BE2C (cell line): Measurements from ENCODE around the gene BRD3.

Source experiments
- DNase-seq: peaks from one replicate; pipeline ENCODE4 v3.0.0-alpha.2; 2020
- H3K27me3 ChIP-seq: fragments of 250-450 bp; sonication (Bioruptor Pico); 2 replicates; pipeline ENCODE4 v1.5.1; 2020; ENCODE audit warnings: mild to moderate bottlenecking
- H3K36me3 ChIP-seq: fragments of 250-450 bp; sonication (Bioruptor Pico); 2 replicates; pipeline ENCODE4 v1.5.1; 2020; ENCODE audit warnings: mild to moderate bottlenecking
- H3K4me1 ChIP-seq: fragments of 250-450 bp; sonication (Bioruptor Pico); 2 replicates; pipeline ENCODE4 v1.5.1; 2020
- H3K4me3 ChIP-seq: 2 replicates; pipeline ENCODE4 v1.5.1; 2011; ENCODE audit warnings: low read depth, low read length
- H3K9me3 ChIP-seq: fragments of 250-450 bp; sonication (Bioruptor Pico); 2 replicates; pipeline ENCODE4 v1.5.1; 2020
- TF ChIP-seq, protein P1 (sequence below): IDR thresholded peaks from 2 replicates; pipeline ENCODE4 v1.5.1; 2012; ENCODE audit warnings: mild to moderate bottlenecking, low read depth, low read length

The BRD3 gene

DNA sequence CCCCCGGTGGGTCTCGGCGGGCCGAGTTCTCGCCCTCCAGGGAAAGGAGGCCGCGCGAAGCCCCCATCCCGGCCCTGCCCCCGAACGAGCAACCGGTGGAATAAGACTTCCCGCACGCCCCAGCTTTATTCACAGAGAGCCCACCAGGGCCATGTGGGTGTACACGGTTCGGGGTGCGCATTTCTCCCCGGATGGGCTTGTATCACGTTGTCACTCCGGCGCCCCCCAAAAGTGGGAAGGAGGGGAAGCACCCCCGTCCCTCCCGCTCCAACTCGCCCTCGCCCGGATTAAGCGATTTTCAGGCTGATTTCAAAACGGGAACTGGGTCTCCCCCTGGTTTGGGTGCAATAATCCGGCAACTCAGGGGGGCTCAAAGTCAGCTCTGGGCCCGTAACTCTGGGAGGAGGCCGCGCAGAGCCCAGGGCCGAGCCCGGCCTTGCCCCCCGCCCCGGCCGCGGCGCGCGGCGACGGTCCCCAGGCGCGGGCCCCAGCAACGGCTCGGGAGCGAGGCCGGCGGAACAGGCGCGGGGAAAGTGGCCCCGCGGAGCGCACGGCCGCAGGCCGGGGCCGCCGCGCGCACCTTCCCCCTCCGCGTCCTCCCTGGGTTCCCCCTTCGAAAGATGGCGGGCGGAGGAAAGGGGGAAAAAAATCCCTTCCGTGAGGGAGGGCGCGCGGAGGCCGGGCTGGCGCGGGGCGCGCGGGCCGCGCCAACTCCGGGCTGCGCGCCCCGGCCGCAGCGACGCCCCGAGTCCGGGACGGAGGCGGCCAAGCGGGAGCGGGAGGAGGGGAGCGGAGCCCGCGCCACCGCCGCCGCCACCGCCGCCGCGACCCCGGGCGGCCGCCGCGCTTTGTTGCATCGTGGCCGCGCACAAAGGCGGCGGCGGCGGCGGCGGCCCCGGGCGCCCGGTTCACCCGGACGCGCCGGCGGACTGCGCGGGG, 644 bp downstream of the BRD3 start:
- no peaks in the 10 kb centered on the region for H3K4me1 ChIP-seq
- DNase-seq = peak; percentile 53
- H3K4me3 ChIP-seq = peak overlapping the region; percentile 80
- H3K27me3 ChIP-seq = peaks cover 16% of the 10 kb centered on the region; the same call in 1 of the 2 replicates
- H3K9me3 ChIP-seq = no peaks in the 10 kb centered on the region
- TF ChIP-seq, protein P1, sequence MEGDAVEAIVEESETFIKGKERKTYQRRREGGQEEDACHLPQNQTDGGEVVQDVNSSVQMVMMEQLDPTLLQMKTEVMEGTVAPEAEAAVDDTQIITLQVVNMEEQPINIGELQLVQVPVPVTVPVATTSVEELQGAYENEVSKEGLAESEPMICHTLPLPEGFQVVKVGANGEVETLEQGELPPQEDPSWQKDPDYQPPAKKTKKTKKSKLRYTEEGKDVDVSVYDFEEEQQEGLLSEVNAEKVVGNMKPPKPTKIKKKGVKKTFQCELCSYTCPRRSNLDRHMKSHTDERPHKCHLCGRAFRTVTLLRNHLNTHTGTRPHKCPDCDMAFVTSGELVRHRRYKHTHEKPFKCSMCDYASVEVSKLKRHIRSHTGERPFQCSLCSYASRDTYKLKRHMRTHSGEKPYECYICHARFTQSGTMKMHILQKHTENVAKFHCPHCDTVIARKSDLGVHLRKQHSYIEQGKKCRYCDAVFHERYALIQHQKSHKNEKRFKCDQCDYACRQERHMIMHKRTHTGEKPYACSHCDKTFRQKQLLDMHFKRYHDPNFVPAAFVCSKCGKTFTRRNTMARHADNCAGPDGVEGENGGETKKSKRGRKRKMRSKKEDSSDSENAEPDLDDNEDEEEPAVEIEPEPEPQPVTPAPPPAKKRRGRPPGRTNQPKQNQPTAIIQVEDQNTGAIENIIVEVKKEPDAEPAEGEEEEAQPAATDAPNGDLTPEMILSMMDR = no peak
- H3K36me3 ChIP-seq = peaks cover 3% of the 10 kb centered on the region

- Histone ChIP-seq H3K4me1 (no peaks in the 10 kb centered on the region), H3K9me3 (no peaks in the 10 kb centered on the region), H3K36me3 (peaks cover 3% of the 10 kb centered on the region), H3K27me3 (peaks cover 16% of the 10 kb centered on the region; the same call in 1 of the 2 replicates), H3K4me3 (peak overlapping the region; percentile 80)
- TF ChIP-seq, protein P1 = no peak
- DNase-seq = no peak
These were observed 1.3 kb downstream of the BRD3 start for GRCh38 chr9:134066526-134066912.

- H3K4me3 ChIP-seq = peak overlapping the region; percentile 80
- peaks cover 3% of the 10 kb centered on the region for H3K36me3 ChIP-seq
- DNase-seq = no peak
- TF ChIP-seq, protein P1 = no peak
- peaks cover 16% of the 10 kb centered on the region; the same call in 1 of the 2 replicates for H3K27me3 ChIP-seq
- H3K4me1 ChIP-seq = no peaks in the 10 kb centered on the region
- no peaks in the 10 kb centered on the region for H3K9me3 ChIP-seq
These were observed 2.0 kb downstream of the BRD3 start for GRCh38 chr9:134065612-134066419.

GRCh38 chr9:134064711-134065110, 3.1 kb downstream of the BRD3 start:
- Histone ChIP-seq H3K9me3 (no peaks in the 10 kb centered on the region), H3K4me1 (no peaks in the 10 kb centered on the region), H3K27me3 (peaks cover 7% of the 10 kb centered on the region; the same call in 1 of the 2 replicates), H3K36me3 (peaks cover 3% of the 10 kb centered on the region), H3K4me3 (no peak overlapping the region)
- TF ChIP-seq, protein P1 = no peak
- DNase-seq = no peak

- Histone ChIP-seq H3K9me3 (no peaks in the 10 kb centered on the region), H3K27me3 (no peaks in the 10 kb centered on the region), H3K4me3 (no peak overlapping the region), H3K4me1 (no peaks in the 10 kb centered on the region), H3K36me3 (peaks cover 3% of the 10 kb centered on the region)
- peak; percentile 8 for DNase-seq
- TF ChIP-seq, protein P1 = no peak
These were observed 4.0 kb downstream of the BRD3 start for GRCh38 chr9:134063571-134064450.
